Measurements from ENCODE around the gene FRMD3.

The FRMD3 gene

GRCh38 chr9:83472221-83472665 lies 66.0 kb downstream of the FRMD3 start:
- Histone ChIP-seq H3K36me3 (ENCODE audit: control insufficient read depth, insufficient read depth, low read length) (no peaks in the 10 kb centered on the region), H3K9ac (ENCODE audit: low read depth, low read length) (no peak overlapping the region), H3K9me3 (ENCODE audit: control insufficient read depth, insufficient read depth, low read length) (no peaks in the 10 kb centered on the region), H3K4me3 (ENCODE audit: low read depth, low read length) (no peak overlapping the region), H3K27me3 (ENCODE audit: control insufficient read depth, insufficient read depth, low read length) (no peaks in the 10 kb centered on the region), H3K4me1 (ENCODE audit: control insufficient read depth, insufficient read depth, low read length) (peaks cover 4% of the 10 kb centered on the region)

DNA sequence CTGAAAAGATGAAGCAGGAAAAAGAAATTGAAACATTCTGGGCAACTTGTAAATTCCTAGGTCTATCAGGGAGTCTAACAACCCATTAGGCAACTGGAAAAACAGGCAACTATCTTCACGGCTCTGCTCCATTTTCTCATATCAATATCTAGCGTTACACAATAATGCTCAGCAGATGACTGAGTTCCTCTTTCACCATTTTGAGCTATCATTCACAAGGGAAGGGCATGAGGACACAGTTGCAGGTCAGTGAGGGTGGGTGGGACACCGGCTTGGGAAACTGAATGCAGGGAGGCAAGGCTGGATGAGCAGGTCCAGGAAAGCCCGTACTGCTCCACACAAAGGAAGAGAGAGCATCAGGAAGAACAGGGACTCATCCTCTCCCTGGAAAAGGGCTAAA lies 67.0 kb downstream of the FRMD3 start:
- Histone ChIP-seq H3K27me3 (ENCODE audit: control insufficient read depth, insufficient read depth, low read length) (no peaks in the 10 kb centered on the region), H3K9ac (ENCODE audit: low read depth, low read length) (no peak overlapping the region), H3K36me3 (ENCODE audit: control insufficient read depth, insufficient read depth, low read length) (no peaks in the 10 kb centered on the region), H3K9me3 (ENCODE audit: control insufficient read depth, insufficient read depth, low read length) (no peaks in the 10 kb centered on the region), H3K4me3 (ENCODE audit: low read depth, low read length) (no peak overlapping the region), H3K4me1 (ENCODE audit: control insufficient read depth, insufficient read depth, low read length) (peaks cover 11% of the 10 kb centered on the region)

- no peak overlapping the region for H3K9ac ChIP-seq (ENCODE audit: low read depth, low read length)
- peaks cover 15% of the 10 kb centered on the region for H3K4me1 ChIP-seq (ENCODE audit: control insufficient read depth, insufficient read depth, low read length)
- no peak overlapping the region for H3K4me3 ChIP-seq (ENCODE audit: low read depth, low read length)
- H3K36me3 ChIP-seq (ENCODE audit: control insufficient read depth, insufficient read depth, low read length), result no peaks in the 10 kb centered on the region
- no peaks in the 10 kb centered on the region for H3K27me3 ChIP-seq (ENCODE audit: control insufficient read depth, insufficient read depth, low read length)
- H3K9me3 ChIP-seq (ENCODE audit: control insufficient read depth, insufficient read depth, low read length), result no peaks in the 10 kb centered on the region
Measured at GRCh38 chr9:83469722-83470121, 68.5 kb downstream of the FRMD3 start.

GRCh38 chr9:83468821-83469220 lies 69.4 kb downstream of the FRMD3 start:
- Histone ChIP-seq H3K4me1 (ENCODE audit: control insufficient read depth, insufficient read depth, low read length) (peaks cover 15% of the 10 kb centered on the region), H3K36me3 (ENCODE audit: control insufficient read depth, insufficient read depth, low read length) (no peaks in the 10 kb centered on the region)

GRCh38 chr9:83466877-83467276 lies 71.3 kb downstream of the FRMD3 start:
- H3K27me3 ChIP-seq (ENCODE audit: control insufficient read depth, insufficient read depth, low read length), result no peaks in the 10 kb centered on the region
- H3K36me3 ChIP-seq (ENCODE audit: control insufficient read depth, insufficient read depth, low read length), result no peaks in the 10 kb centered on the region
- no peak overlapping the region for H3K4me3 ChIP-seq (ENCODE audit: low read depth, low read length)
- no peak overlapping the region for H3K9ac ChIP-seq (ENCODE audit: low read depth, low read length)
- H3K4me1 ChIP-seq (ENCODE audit: control insufficient read depth, insufficient read depth, low read length), result peaks cover 15% of the 10 kb centered on the region
- H3K9me3 ChIP-seq (ENCODE audit: control insufficient read depth, insufficient read depth, low read length), result no peaks in the 10 kb centered on the region

More at GRCh38 chr9:83468821-83469220, 69.4 kb downstream of the FRMD3 start:
- Histone ChIP-seq H3K27me3 (ENCODE audit: control insufficient read depth, insufficient read depth, low read length) (no peaks in the 10 kb centered on the region), H3K9me3 (ENCODE audit: control insufficient read depth, insufficient read depth, low read length) (no peaks in the 10 kb centered on the region), H3K4me3 (ENCODE audit: low read depth, low read length) (no peak overlapping the region), H3K9ac (ENCODE audit: low read depth, low read length) (no peak overlapping the region)

- H3K4me3 ChIP-seq (ENCODE audit: low read depth, low read length), result no peak overlapping the region
- H3K36me3 ChIP-seq (ENCODE audit: control insufficient read depth, insufficient read depth, low read length), result no peaks in the 10 kb centered on the region
- peaks cover 15% of the 10 kb centered on the region for H3K4me1 ChIP-seq (ENCODE audit: control insufficient read depth, insufficient read depth, low read length)
- no peaks in the 10 kb centered on the region for H3K9me3 ChIP-seq (ENCODE audit: control insufficient read depth, insufficient read depth, low read length)
- no peaks in the 10 kb centered on the region for H3K27me3 ChIP-seq (ENCODE audit: control insufficient read depth, insufficient read depth, low read length)
- no peak overlapping the region for H3K9ac ChIP-seq (ENCODE audit: low read depth, low read length)
Measured at GRCh38 chr9:83466351-83466750, 71.8 kb downstream of the FRMD3 start.

DNA sequence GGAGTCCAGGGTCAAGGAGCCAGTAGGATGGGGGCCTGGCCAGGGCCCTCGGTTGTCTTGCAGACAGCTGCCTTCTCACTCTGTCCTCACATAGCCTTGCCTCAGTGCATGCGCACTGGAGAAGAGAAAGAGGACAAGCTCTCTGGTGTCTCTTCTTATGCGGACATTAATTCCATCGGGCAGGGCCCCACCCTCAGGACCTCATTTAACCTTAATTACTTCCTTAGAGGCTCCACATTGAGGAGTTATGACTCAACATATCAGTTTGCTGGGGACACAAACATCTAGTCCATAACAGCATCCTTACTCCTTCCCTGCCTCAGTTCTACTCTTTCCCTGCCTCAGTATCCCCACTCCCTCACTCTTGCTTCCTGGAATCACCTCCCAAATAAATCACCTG lies 78.4 kb downstream of the FRMD3 start:
- Histone ChIP-seq H3K4me3 (ENCODE audit: low read depth, low read length) (no peak overlapping the region), H3K4me1 (ENCODE audit: control insufficient read depth, insufficient read depth, low read length) (no peaks in the 10 kb centered on the region), H3K36me3 (ENCODE audit: control insufficient read depth, insufficient read depth, low read length) (no peaks in the 10 kb centered on the region), H3K27me3 (ENCODE audit: control insufficient read depth, insufficient read depth, low read length) (no peaks in the 10 kb centered on the region), H3K9me3 (ENCODE audit: control insufficient read depth, insufficient read depth, low read length) (no peaks in the 10 kb centered on the region), H3K9ac (ENCODE audit: low read depth, low read length) (no peak overlapping the region)

GRCh38 chr9:83458530-83458929 lies 79.7 kb downstream of the FRMD3 start:
- Histone ChIP-seq H3K36me3 (ENCODE audit: control insufficient read depth, insufficient read depth, low read length) (no peaks in the 10 kb centered on the region), H3K9ac (ENCODE audit: low read depth, low read length) (no peak overlapping the region), H3K4me3 (ENCODE audit: low read depth, low read length) (no peak overlapping the region)

DNA sequence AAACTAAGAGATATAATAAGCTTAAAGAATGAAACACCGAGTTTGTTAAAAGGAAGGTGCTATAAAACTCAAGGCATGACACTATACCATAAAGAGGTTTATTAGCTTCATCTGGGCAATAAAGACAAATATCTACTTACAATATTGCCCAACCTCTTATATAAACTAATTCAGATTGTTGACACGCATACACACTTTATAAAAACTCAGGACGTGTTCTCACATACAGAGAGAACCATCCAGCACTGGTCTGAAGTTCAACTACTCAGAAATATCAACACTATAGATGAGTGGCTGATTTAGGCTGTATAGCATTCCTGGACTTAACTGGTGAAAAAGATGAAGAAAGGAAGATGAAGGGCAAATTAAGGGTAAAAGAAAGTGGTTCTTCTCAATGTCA lies 81.2 kb downstream of the FRMD3 start:
- no peaks in the 10 kb centered on the region for H3K36me3 ChIP-seq (ENCODE audit: control insufficient read depth, insufficient read depth, low read length)
- H3K27me3 ChIP-seq (ENCODE audit: control insufficient read depth, insufficient read depth, low read length), result no peaks in the 10 kb centered on the region
- H3K4me3 ChIP-seq (ENCODE audit: low read depth, low read length), result no peak overlapping the region
- H3K4me1 ChIP-seq (ENCODE audit: control insufficient read depth, insufficient read depth, low read length), result no peaks in the 10 kb centered on the region
- no peaks in the 10 kb centered on the region for H3K9me3 ChIP-seq (ENCODE audit: control insufficient read depth, insufficient read depth, low read length)
- H3K9ac ChIP-seq (ENCODE audit: low read depth, low read length), result no peak overlapping the region

More at GRCh38 chr9:83458530-83458929, 79.7 kb downstream of the FRMD3 start:
- Histone ChIP-seq H3K9me3 (ENCODE audit: control insufficient read depth, insufficient read depth, low read length) (no peaks in the 10 kb centered on the region), H3K27me3 (ENCODE audit: control insufficient read depth, insufficient read depth, low read length) (no peaks in the 10 kb centered on the region), H3K4me1 (ENCODE audit: control insufficient read depth, insufficient read depth, low read length) (no peaks in the 10 kb centered on the region)

DNA sequence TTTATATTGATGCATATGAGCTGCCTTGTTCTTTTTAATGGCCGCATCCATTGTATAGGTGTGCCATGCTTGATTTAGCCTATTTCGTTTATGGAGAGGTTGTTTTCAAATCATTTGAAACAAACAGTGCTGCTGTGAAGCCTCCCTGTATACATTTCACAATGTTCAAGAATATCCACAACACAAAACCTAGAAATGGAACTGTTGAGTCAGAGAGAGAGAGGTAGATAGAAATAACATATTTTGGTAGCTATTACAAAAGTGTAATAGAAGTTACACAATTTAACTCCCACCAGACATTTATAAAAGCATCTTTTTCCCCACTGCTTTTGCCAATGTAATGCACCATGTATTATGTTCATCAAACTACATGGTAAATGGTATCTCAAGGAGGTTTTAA lies 82.0 kb downstream of the FRMD3 start:
- no peak overlapping the region for H3K9ac ChIP-seq (ENCODE audit: low read depth, low read length)
- H3K36me3 ChIP-seq (ENCODE audit: control insufficient read depth, insufficient read depth, low read length), result no peaks in the 10 kb centered on the region
- H3K4me1 ChIP-seq (ENCODE audit: control insufficient read depth, insufficient read depth, low read length), result no peaks in the 10 kb centered on the region
- no peak overlapping the region for H3K4me3 ChIP-seq (ENCODE audit: low read depth, low read length)
- no peaks in the 10 kb centered on the region for H3K27me3 ChIP-seq (ENCODE audit: control insufficient read depth, insufficient read depth, low read length)
- no peaks in the 10 kb centered on the region for H3K9me3 ChIP-seq (ENCODE audit: control insufficient read depth, insufficient read depth, low read length)

DNA sequence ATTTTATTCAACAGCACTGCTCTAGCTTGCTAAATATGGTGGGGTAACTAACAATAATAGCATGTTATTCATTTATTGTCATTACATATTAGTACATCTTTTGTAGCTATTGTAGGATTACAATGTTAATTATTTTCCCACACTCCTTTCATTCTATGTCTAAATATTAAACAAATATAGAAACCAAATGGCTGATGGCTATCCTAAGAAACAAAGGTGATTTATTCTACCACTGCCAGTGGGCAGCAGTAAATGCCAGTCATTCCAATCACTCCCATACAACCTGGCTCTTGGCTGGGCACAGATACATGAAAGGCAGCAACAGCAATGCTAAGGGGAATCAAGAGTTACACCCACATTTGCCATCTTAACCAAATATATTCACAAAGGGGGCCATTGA lies 84.1 kb downstream of the FRMD3 start:
- Histone ChIP-seq H3K36me3 (ENCODE audit: control insufficient read depth, insufficient read depth, low read length) (no peaks in the 10 kb centered on the region), H3K9me3 (ENCODE audit: control insufficient read depth, insufficient read depth, low read length) (no peaks in the 10 kb centered on the region), H3K4me1 (ENCODE audit: control insufficient read depth, insufficient read depth, low read length) (no peaks in the 10 kb centered on the region), H3K27me3 (ENCODE audit: control insufficient read depth, insufficient read depth, low read length) (no peaks in the 10 kb centered on the region), H3K4me3 (ENCODE audit: low read depth, low read length) (no peak overlapping the region), H3K9ac (ENCODE audit: low read depth, low read length) (no peak overlapping the region)

GRCh38 chr9:83451308-83451707 lies 86.9 kb downstream of the FRMD3 start:
- no peaks in the 10 kb centered on the region for H3K27me3 ChIP-seq (ENCODE audit: control insufficient read depth, insufficient read depth, low read length)
- H3K9me3 ChIP-seq (ENCODE audit: control insufficient read depth, insufficient read depth, low read length), result no peaks in the 10 kb centered on the region
- no peaks in the 10 kb centered on the region for H3K36me3 ChIP-seq (ENCODE audit: control insufficient read depth, insufficient read depth, low read length)
- H3K4me3 ChIP-seq (ENCODE audit: low read depth, low read length), result no peak overlapping the region
- no peak overlapping the region for H3K9ac ChIP-seq (ENCODE audit: low read depth, low read length)
- H3K4me1 ChIP-seq (ENCODE audit: control insufficient read depth, insufficient read depth, low read length), result no peaks in the 10 kb centered on the region

GRCh38 chr9:83449983-83450382 lies 88.2 kb downstream of the FRMD3 start:
- no peak overlapping the region for H3K9ac ChIP-seq (ENCODE audit: low read depth, low read length)
- H3K4me3 ChIP-seq (ENCODE audit: low read depth, low read length), result no peak overlapping the region
- no peaks in the 10 kb centered on the region for H3K27me3 ChIP-seq (ENCODE audit: control insufficient read depth, insufficient read depth, low read length)
- no peaks in the 10 kb centered on the region for H3K9me3 ChIP-seq (ENCODE audit: control insufficient read depth, insufficient read depth, low read length)
- H3K36me3 ChIP-seq (ENCODE audit: control insufficient read depth, insufficient read depth, low read length), result no peaks in the 10 kb centered on the region
- no peaks in the 10 kb centered on the region for H3K4me1 ChIP-seq (ENCODE audit: control insufficient read depth, insufficient read depth, low read length)
